GM12892 (cell line): Measurements from ENCODE around the gene PRKRA.
A peak's percentile ranks its signal among the peaks of the same experiment; 100 is the strongest.

Source experiments
- DNase-seq: peaks from one replicate; pipeline ENCODE4 v3.0.0; 2011; ENCODE audit not compliant: insufficient read length
- FAIRE-seq: peaks from 2 replicates; lab custom pipeline; 2011; peaks lifted over from hg19 to GRCh38; lab: Jason Lieb, UNC
- POLR2A ChIP-seq: IDR thresholded peaks from 2 replicates; pipeline ENCODE4 v1.6.1; 2011; ENCODE audit warnings: low read depth, low read length, control low read depth
- POLR2AphosphoS5 ChIP-seq: IDR thresholded peaks from 2 replicates; pipeline ENCODE4 v1.6.1; 2011; ENCODE audit warnings: low read depth, low read length, control low read depth
- TAF1 ChIP-seq: IDR thresholded peaks from 2 replicates; pipeline ENCODE4 v1.6.1; 2011; ENCODE audit warnings: low read depth, mild to moderate bottlenecking, control low read depth, low read length, borderline replicate concordance

PRKRA gene

DNA sequence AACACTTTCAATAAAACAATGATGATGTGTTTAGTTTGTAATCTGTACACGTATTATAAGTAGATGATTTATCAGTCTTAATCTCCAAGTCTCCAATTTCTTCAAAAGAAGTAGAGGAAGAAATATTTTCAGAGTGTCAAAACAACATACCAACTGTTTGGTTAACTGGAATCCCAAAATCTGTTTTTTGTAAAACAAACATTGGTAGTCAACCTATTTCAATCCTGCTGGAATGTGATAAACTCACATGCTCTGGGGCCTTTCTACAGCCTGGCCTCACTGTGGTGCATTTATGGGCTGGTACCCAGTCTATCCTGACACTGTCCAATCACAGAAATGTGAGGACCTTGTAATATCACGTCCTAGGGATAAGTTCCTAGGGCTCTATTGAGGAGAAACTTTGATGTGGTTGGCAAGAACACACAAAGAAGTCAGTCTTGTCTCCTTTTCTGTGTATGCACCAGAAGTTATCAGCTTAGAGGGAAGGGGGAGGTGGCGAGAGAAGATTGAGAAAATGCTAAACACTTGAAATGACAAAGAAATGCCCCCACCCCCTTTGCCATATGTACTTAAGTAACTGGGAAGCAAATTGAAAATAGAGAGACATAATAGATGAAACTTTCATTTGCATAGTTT lies 47.2 kb downstream of the PRKRA start:
- DNase-seq (no peak), FAIRE-seq (no peak)
- TF ChIP-seq POLR2A, result no peak
- no peak for TF ChIP-seq TAF1
- no peak for TF ChIP-seq POLR2AphosphoS5

DNA sequence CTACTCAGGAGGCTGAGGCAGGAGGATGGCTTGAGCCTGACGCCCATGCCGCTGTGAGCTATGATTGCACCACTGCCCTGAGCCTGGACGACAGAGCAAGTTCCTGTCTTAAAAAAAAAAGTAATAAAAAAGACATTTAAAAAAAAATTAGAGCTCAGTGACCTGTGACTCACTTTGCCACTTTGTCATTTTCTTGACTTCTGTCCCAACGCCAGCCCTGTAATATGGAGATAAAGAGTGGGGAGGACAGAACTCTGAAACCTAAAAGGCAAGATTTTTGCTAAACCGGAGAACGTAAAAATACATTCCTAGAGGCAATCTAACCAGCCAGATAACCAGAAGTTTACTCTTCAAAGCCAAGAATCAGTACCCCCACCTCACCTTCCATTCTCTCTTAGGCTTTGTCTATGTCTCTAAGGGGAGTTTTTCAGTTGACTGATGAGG lies 49.0 kb downstream of the PRKRA start:
- DNase-seq, result no peak
- no peak for TF ChIP-seq POLR2A
- TF ChIP-seq TAF1, result no peak
- TF ChIP-seq POLR2AphosphoS5, result no peak
- no peak for FAIRE-seq

DNA sequence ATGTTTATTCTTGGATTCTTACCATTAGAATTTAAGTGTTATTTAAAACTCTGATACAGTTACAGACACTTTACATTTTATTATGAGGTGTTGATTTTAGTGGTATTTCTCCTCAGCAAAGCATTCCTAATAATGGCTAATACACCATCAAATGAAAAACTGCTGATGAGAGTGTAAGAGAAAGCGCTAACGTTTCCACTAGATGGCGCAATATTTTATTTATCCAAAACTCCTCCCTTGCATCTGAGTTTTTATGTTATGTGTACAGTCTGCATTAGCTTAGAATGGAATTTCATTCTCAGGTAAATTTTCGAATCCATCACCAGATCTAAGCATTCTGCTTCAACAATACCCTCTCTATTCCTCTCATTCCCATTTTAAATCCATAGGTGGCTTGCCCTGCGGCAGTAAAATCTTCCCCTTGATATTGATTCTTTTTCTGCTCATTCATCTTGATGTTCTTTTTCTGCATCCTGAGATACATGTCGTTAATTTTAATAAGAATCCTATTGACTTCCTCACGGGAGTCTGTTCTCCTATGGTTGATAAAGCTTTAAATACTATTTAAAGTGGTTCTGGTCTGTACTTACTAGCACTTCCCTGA lies 53.9 kb downstream of the PRKRA start:
- peak; percentile 88 for FAIRE-seq
- TF ChIP-seq POLR2A (no peak), POLR2AphosphoS5 (no peak), TAF1 (no peak)
- no peak for DNase-seq

GRCh38 chr2:178395941-178396570 lies 54.9 kb downstream of the PRKRA start:
- FAIRE-seq, result peak; percentile 54
- DNase-seq, result no peak
- TF ChIP-seq POLR2AphosphoS5 (no peak), TAF1 (no peak), POLR2A (no peak)

GRCh38 chr2:178395295-178395694 lies 55.7 kb downstream of the PRKRA start:
- FAIRE-seq (no peak), DNase-seq (no peak)
- no peak for TF ChIP-seq TAF1
- TF ChIP-seq POLR2AphosphoS5, result no peak
- no peak for TF ChIP-seq POLR2A

GRCh38 chr2:178394859-178395258 lies 56.1 kb downstream of the PRKRA start:
- DNase-seq, result no peak
- no peak for FAIRE-seq
- TF ChIP-seq TAF1 (no peak), POLR2AphosphoS5 (no peak), POLR2A (no peak)

GRCh38 chr2:178392215-178392614 lies 58.8 kb downstream of the PRKRA start:
- DNase-seq, result no peak
- TF ChIP-seq TAF1 (no peak), POLR2AphosphoS5 (no peak), POLR2A (no peak)
- FAIRE-seq, result no peak

GRCh38 chr2:178391701-178392100 lies 59.3 kb downstream of the PRKRA start:
- DNase-seq (no peak), FAIRE-seq (no peak)
- no peak for TF ChIP-seq POLR2AphosphoS5
- no peak for TF ChIP-seq TAF1
- no peak for TF ChIP-seq POLR2A

DNA sequence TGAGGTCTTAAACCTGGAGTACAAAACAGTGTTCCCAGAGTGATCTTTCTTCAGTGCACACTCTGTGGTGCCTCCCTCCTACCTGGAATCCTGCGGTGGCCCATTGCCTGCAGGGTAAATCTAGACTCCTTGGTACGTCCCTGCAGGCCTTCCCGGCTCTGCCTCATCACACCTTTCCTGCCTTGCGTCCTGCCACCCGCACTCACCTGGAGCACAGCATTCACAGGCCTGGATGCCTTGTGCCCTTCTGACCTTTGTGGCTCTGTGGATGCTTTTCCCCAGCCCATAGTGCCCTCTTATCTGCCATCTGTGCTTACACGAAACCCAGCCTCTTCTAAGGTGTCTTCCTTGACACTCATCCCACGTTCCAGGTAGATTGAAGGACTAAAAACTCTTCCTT lies 62.7 kb downstream of the PRKRA start:
- FAIRE-seq, result peak; percentile 56
- no peak for DNase-seq

GRCh38 chr2:178386986-178387597 lies 63.9 kb downstream of the PRKRA start:
- DNase-seq, result no peak
- FAIRE-seq, result no peak
- TF ChIP-seq POLR2AphosphoS5 (no peak), TAF1 (no peak), POLR2A (no peak)

More for the DNA sequence above, 62.7 kb downstream of the PRKRA start:
- TF ChIP-seq POLR2A (no peak), POLR2AphosphoS5 (no peak), TAF1 (no peak)

GRCh38 chr2:178385595-178386148 lies 65.3 kb downstream of the PRKRA start:
- TF ChIP-seq POLR2A (no peak), POLR2AphosphoS5 (no peak), TAF1 (no peak)
- no peak for FAIRE-seq
- no peak for DNase-seq
